H1 (cell line): Measurements from ENCODE around the gene TLR8. TPM values are rescaled to one million over a fixed set of nuclear protein-coding genes. Genes with fewer than 3 reads are reported as not detected.

Source experiments
- CHD1 ChIP-seq: IDR thresholded peaks from 2 replicates; pipeline ENCODE4 v1.6.1; 2012; ENCODE audit warnings: low read depth, low read length, improper control_type of control experiment
- KDM4A ChIP-seq: IDR thresholded peaks from one replicate; pipeline ENCODE4 v1.7.1; 2012; ENCODE audit warnings: low read depth, mild to moderate bottlenecking, moderate library complexity, low read length, inconsistent platforms; ENCODE audit not compliant: severe bottlenecking
- RAD21 ChIP-seq, 2 experiments: IDR thresholded peaks in 1 of 2; conservative IDR thresholded peaks in 1 of 2; 2 replicates each; pipeline ENCODE4 v1.6.1; 2011; ENCODE audit warnings: low read depth in 2 of 2, low read length in 2 of 2, improper control_type of control experiment in 1 of 2, inconsistent platforms in 1 of 2, mild to moderate bottlenecking in 1 of 2, moderate library complexity in 1 of 2
- SP4 ChIP-seq: IDR thresholded peaks from 2 replicates; pipeline ENCODE4 v1.6.1; 2012; ENCODE audit warnings: low read length, inconsistent platforms
- polyA plus RNA-seq, 7 experiments: library from polyadenylated mRNA; depleted of rRNA in 3 of 7; stranded (reverse) in 5 of 7; unstranded in 2 of 7; fragments of >200 nt in 5 of 7; fragments of 200-250 nt in 2 of 7; gene quantifications; 1 replicate in 5 of 7; 2 replicates in 1 of 7; 4 replicates in 1 of 7; pipeline versions ENCODE4 v1.2.1 to v1.2.3, GENCODE V29; 2011 to 2013; ENCODE audit warnings: missing spikeins in 2 of 7, mixed read lengths in 2 of 7
- total RNA-seq: library from RNA; stranded (reverse); fragmentation: NEBNext Ultra II Directional; extraction: Animal tissue kit (Norgen Biotek cat#: 25700); gene quantifications from 2 replicates; pipeline ENCODE4 v1.2.1, GENCODE V29; 2021
- TF ChIP-seq, protein P1 (sequence below): IDR thresholded peaks from 2 replicates; pipeline ENCODE4 v1.6.1; 2012; ENCODE audit warnings: inconsistent platforms

Gene TLR8
- total and polyA plus RNA-seq, 2 of the 8 experiments (the other 6 are each of a cell fraction or from before 2014, with no cell fraction given), result not detected

DNA sequence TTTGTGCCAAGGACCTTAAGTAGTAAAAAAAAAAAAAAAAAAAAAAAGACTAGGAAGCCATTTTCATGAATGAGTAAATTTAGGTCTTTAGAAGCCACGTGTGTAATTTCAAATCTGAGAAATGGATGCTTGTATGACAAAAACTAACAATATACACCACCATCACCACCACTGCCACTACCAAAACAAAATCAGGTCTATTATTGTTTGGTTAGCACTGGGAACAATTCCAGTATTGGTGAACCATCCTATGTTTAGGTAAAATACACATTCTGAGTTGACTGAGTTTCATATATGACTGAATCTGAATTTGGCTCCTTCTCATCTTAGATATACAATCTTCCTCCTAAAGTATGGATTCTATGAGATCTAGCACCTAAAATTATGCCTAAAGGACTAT lies 59.7 kb downstream of the TLR8 start (continued):
- TF ChIP-seq, protein P1, sequence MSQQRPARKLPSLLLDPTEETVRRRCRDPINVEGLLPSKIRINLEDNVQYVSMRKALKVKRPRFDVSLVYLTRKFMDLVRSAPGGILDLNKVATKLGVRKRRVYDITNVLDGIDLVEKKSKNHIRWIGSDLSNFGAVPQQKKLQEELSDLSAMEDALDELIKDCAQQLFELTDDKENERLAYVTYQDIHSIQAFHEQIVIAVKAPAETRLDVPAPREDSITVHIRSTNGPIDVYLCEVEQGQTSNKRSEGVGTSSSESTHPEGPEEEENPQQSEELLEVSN, result no peak
- no peak for TF ChIP-seq RAD21 (IDR thresholded peaks at IDR 0.05 in 1 of 2, conservative IDR thresholded peaks at IDR 0.05 in 1 of 2; ENCODE audit: low read depth in 2 of 2, low read length in 2 of 2)
- no peak for TF ChIP-seq SP4
- TF ChIP-seq KDM4A, result no peak
- TF ChIP-seq CHD1, result no peak
